HFFc6 (cell line): ENCODE measurements around the gene UBL5. TPM values are rescaled to one million over a fixed set of nuclear protein-coding genes. Genes with fewer than 3 reads are reported as not detected.

Source experiments
- DNase-seq: peaks from one replicate; pipeline ENCODE4 v3.0.0-alpha.2; 2018
- H3K27ac Mint-ChIP-seq: 2 replicates; pipeline ENCODE4 v1.8.0; 2020; ENCODE audit warnings: mild to moderate bottlenecking, mixed read lengths
- H3K27me3 Mint-ChIP-seq: 2 replicates; pipeline ENCODE4 v1.8.0; 2021; ENCODE audit warnings: mild to moderate bottlenecking, moderate library complexity, mixed read lengths; ENCODE audit not compliant: insufficient read depth
- H3K36me3 Mint-ChIP-seq: 2 replicates; pipeline ENCODE4 v1.8.0; 2021; ENCODE audit warnings: low read depth, mixed read lengths
- H3K4me1 Mint-ChIP-seq: 2 replicates; pipeline ENCODE4 v1.8.0; 2020; ENCODE audit warnings: low read depth, mixed read lengths
- H3K4me3 Mint-ChIP-seq: 2 replicates; pipeline ENCODE4 v1.8.0; 2020; ENCODE audit warnings: mild to moderate bottlenecking, moderate library complexity, mixed read lengths
- H3K9me3 Mint-ChIP-seq: 2 replicates; pipeline ENCODE4 v1.8.0; 2020; ENCODE audit warnings: mild to moderate bottlenecking, mixed read lengths
- total RNA-seq, 6 experiments: library from RNA; stranded (reverse); fragmentation: NEBNext Ultra II Directional; extraction: Animal tissue kit (Norgen Biotek cat#: 25700); gene quantifications; 2 replicates in 1 of 6; 3 replicates in 5 of 6; pipeline ENCODE4 v1.2.3, GENCODE V29; 2021
- TF ChIP-seq, protein P1 (sequence below): fragments of 200-600 bp; sonication (generic); IDR thresholded peaks from 2 replicates; pipeline ENCODE4 v1.5.0; 2021; ENCODE audit warnings: antibody characterized with exemption, mild to moderate bottlenecking

UBL5 gene
- total RNA-seq, 6 experiments from 2014 or later = 365 to 483 (median 418) TPM

DNA sequence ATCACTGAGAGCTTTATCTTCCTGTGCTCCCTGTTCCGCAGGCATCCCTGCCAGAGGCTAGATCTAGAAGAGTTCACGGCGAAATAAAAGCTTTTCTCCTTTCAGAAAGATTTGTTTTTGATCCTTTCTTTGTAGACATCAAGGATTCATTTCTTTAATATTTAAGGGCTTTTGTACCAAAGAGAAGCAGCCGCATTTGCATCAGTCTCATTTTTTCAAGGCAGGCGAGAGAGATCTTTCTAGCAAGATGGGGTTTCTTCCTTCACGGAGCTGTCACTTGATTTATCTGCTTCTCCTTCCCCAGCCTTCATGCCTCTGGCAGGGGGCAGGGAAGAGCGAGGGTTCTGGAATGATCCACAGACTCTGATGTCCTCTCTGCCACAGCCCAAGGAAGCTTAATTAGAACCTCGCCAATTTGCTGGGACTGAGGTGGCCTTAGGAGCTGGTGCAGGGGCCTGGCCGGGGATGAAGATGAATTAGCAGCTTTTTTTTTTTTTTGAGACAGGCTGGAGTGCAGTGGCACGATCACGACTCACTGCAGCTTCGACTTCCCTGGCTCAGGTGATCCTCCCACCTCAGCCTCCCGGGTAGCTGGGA lies 47.4 kb downstream of the UBL5 start:
- H3K27me3 Mint-ChIP-seq = peaks cover 20% of the 10 kb centered on the region
- H3K4me3 Mint-ChIP-seq = no peak overlapping the region
- peaks cover 10% of the 10 kb centered on the region for H3K4me1 Mint-ChIP-seq
- no peaks in the 10 kb centered on the region for H3K36me3 Mint-ChIP-seq
- no peaks in the 10 kb centered on the region for H3K9me3 Mint-ChIP-seq
- no peak for DNase-seq
- TF ChIP-seq, protein P1, sequence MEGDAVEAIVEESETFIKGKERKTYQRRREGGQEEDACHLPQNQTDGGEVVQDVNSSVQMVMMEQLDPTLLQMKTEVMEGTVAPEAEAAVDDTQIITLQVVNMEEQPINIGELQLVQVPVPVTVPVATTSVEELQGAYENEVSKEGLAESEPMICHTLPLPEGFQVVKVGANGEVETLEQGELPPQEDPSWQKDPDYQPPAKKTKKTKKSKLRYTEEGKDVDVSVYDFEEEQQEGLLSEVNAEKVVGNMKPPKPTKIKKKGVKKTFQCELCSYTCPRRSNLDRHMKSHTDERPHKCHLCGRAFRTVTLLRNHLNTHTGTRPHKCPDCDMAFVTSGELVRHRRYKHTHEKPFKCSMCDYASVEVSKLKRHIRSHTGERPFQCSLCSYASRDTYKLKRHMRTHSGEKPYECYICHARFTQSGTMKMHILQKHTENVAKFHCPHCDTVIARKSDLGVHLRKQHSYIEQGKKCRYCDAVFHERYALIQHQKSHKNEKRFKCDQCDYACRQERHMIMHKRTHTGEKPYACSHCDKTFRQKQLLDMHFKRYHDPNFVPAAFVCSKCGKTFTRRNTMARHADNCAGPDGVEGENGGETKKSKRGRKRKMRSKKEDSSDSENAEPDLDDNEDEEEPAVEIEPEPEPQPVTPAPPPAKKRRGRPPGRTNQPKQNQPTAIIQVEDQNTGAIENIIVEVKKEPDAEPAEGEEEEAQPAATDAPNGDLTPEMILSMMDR = no peak
- H3K27ac Mint-ChIP-seq = no peak overlapping the region

DNA sequence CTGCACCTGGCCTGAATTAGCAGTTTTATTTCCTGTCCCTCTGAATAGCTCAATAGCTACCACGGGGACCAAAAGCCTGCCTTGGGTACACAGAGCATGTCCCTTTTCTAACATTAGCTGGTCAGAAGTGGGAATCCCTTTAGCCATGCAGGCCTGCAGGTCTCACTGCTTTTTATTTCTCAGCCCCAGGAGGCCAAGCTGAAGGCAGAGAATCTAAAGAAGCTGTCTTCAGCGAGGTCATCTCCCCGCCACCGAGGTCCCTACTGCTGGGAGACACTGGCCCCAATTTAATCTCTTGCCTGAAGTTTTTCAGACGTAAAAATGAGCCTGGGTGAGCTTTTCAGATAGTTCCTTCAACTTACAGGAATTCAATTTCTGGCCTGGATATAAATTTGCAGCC lies 48.1 kb downstream of the UBL5 start:
- TF ChIP-seq, protein P1 = no peak
- no peak for DNase-seq
- no peaks in the 10 kb centered on the region for H3K9me3 Mint-ChIP-seq
- no peak overlapping the region for H3K27ac Mint-ChIP-seq
- H3K4me3 Mint-ChIP-seq = no peak overlapping the region
- peaks cover 20% of the 10 kb centered on the region for H3K27me3 Mint-ChIP-seq
- peaks cover 10% of the 10 kb centered on the region for H3K4me1 Mint-ChIP-seq
- no peaks in the 10 kb centered on the region for H3K36me3 Mint-ChIP-seq

DNA sequence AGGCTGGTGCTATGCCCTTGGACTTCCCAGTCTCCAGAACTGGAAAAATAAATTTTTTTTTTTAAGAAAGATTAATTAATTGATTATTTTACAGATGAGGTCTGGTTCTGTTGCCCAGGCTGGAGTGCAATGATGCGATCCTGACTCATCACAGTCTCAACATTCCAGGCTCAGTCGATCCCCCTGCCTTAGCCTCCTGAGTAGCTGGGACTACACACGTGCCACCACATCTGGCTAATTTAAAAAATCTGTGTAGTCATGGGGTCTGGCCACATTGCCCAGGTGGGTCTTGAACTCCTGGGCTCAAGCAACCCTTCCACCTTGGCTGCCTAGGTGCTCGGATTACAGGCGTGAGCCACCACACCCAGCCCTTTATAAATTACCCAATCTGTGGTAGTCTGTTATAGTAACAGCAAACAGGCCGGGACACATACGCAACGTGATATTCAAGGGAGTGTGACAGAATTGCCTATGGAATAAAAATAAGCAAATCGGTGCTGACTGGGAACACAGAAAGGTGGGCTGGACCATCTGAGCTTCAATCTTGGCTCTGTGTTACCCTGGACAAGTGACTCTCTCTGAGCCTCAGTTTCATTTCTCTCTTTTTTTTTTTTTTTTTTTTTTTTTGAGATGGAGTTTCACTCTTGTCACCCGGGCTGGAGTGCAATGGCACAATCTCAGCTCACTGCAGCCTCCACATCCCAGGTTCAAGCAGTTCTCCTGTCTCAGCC lies 50.2 kb downstream of the UBL5 start:
- DNase-seq = peak; percentile 39
- Mint-ChIP-seq H3K36me3 (no peaks in the 10 kb centered on the region), H3K27me3 (peaks cover 5% of the 10 kb centered on the region; the same call in 1 of the 2 replicates), H3K27ac (no peak overlapping the region), H3K4me3 (no peak overlapping the region), H3K4me1 (peaks cover 10% of the 10 kb centered on the region), H3K9me3 (no peaks in the 10 kb centered on the region)
- TF ChIP-seq, protein P1 = no peak

DNA sequence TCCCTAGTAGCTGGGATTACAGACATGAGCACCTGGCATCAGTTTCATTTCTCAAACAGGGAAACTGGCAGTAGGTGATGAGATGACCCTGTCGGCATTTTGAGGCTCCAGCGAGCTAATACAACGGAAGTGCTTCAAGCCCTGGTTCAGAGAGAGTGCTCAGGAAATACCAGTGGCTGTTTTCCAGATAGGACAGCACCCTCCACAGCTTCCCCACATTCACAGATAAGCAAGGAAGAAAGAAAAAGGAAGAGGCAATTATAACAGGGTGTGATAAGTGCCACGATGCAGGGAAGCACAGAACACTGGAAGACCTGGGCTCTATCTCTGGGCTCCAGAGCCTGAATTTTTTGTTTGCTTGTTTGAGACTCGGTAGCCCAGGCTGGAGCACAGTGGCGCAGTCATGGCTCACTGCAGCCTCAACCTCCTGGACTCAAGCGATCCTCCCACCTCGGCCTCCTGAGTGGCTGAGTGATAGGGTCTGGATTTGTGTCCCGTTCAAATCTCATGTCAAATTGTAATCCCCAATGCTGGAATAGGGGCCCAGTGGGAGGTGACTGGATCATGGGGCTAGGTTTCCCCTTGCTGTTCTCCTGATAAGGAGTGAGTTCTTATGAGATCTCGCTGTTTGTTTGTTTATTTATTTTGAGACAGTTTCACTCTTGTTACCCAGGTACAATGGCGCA lies 50.9 kb downstream of the UBL5 start:
- Mint-ChIP-seq H3K9me3 (no peaks in the 10 kb centered on the region), H3K27me3 (peaks cover 5% of the 10 kb centered on the region; the same call in 1 of the 2 replicates), H3K27ac (no peak overlapping the region), H3K4me3 (no peak overlapping the region), H3K4me1 (peaks cover 10% of the 10 kb centered on the region), H3K36me3 (no peaks in the 10 kb centered on the region)
- DNase-seq = no peak
- TF ChIP-seq, protein P1 = no peak

Other genes starting within 250 kb of the UBL5 start
- 10 to 100 TPM; 20.9 to 30.9 (median 23.9) TPM for gene ZNF121, start 243.4 kb upstream of the UBL5 start, total RNA-seq
- gene ZNF561, start 206.7 kb upstream of the UBL5 start, total RNA-seq = 10 to 100 TPM; 25.0 to 31.6 (median 26.3) TPM
- gene ZNF562, start 152.8 kb upstream of the UBL5 start, total RNA-seq = 10 to 100 TPM; 15.3 to 21.9 (median 18.7) TPM
- 1 to 10 TPM; 3.9 to 6.2 (median 4.9) TPM for gene ZNF846, start 59.2 kb upstream of the UBL5 start, total RNA-seq
- 10 to 100 TPM; 25.2 to 29.0 (median 27.2) TPM for gene FBXL12, start 8.8 kb upstream of the UBL5 start, total RNA-seq
- gene PIN1, start 7.4 kb downstream of the UBL5 start, total RNA-seq = 100 to 1,000 TPM; 113 to 153 (median 120) TPM
- 1 to 10 TPM; 1.9 to 7.0 (median 6.3) TPM for gene OLFM2, start 108.6 kb downstream of the UBL5 start, total RNA-seq
- gene COL5A3, start 182.6 kb downstream of the UBL5 start, total RNA-seq = 1 to 10 TPM; 1.3 to 3.7 (median 1.4) TPM
- gene RDH8, start 185.6 kb downstream of the UBL5 start, total RNA-seq = not detected